IPS-18c (cell line): ENCODE data around the gene NOTO.
A peak's percentile ranks its signal among the peaks of the same experiment; 100 is the strongest.
"Not testable (repeated sequence)": the region's sequence is repeated elsewhere in the genome, so short reads cannot be mapped to it uniquely, and the experiment has no call there.

ENCODE experiments used
- H3K4me3 ChIP-seq: 2 replicates; pipeline ENCODE4 v1.7.0; 2013; ENCODE audit warnings: low read depth, mild to moderate bottlenecking, low read length, moderate library complexity; ENCODE audit not compliant: insufficient read depth
- H3K9me3 ChIP-seq: one replicate; pipeline ENCODE4 v1.6.1; 2013; ENCODE audit warnings: mild to moderate bottlenecking, low read length, moderate library complexity; ENCODE audit not compliant: control insufficient read depth, insufficient read depth

Gene NOTO, protein sequence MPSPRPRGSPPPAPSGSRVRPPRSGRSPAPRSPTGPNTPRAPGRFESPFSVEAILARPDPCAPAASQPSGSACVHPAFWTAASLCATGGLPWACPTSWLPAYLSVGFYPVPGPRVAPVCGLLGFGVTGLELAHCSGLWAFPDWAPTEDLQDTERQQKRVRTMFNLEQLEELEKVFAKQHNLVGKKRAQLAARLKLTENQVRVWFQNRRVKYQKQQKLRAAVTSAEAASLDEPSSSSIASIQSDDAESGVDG

DNA sequence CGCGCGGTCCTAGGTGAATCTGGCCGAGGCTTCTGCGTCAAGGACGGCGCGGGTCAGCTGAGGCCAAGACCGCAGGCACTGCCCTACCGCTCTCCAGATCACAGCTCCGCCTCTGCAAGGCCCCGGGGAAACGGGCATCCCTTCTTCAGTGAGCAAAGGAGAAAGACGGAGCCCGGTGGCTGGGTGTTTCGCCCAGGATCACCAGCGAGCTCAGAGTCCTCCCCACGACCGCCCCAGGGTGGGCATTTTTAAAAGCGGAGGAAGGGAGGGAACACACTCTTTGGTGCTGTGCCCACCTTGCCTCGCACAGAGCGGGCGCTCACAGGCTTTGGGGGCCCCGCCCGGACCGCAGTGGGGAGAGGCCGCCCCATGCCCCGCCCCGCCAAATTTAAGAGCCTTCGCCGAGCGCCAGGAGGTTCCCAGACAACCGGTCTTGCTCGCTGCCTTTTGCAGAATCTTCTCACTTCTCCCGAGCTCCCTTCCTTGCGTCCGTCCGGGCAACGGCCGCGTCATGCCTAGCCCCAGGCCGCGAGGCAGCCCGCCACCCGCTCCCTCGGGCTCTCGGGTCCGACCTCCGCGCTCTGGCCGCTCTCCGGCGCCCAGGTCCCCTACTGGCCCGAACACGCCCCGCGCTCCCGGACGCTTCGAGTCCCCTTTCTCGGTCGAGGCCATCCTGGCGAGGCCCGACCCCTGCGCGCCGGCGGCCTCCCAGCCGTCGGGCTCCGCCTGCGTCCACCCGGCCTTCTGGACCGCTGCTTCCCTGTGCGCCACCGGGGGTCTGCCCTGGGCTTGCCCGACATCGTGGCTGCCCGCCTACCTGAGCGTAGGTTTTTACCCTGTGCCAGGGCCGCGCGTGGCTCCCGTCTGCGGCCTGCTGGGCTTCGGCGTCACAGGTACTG, at the start of gene NOTO:
TSS of gene NOTO (plus strand) at position 419 of the 899 bp plus-strand sequence. CDS start at position 512, 93 bp downstream.
- H3K9me3 ChIP-seq, result peaks cover 3% of the 10 kb centered on the region
- H3K4me3 ChIP-seq, result peak within 1 kb of the TSS; percentile 45

DNA sequence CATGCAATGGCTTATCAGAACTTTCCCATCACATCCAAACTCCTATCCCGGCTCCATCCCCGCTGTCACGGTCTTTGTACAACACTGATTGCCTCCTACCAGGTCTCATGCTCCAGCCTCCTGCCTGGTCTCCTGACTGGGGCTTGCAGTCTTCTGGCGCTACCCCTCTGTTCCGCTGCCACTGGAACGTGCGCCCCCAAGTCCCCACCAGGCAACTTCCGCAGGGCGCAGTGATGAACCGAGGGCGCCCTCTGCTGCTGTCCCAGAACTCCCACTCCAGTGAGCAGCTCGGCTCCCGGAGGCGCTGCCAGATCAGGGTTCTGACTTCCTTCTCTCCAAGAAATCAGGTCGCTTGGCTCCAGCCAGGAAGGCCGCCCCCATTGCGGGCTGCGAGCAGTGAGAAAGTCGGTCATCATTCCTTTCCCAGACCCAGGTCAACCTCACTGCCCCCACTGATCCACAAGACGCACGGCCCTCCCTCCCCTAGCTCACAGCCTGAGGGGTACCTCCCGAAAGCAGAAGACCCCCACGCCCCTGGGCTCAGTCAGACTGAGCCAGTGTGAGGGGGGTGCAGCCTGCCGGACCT, 45.7 kb upstream of the NOTO start:
- no peaks in the 10 kb centered on the region for H3K9me3 ChIP-seq
- H3K4me3 ChIP-seq, result peak overlapping the region; percentile 42; the same call in 1 of the 2 replicates

GRCh38 chr2:73162856-73163391, 39.5 kb upstream of the NOTO start:
- Histone ChIP-seq H3K9me3 (no peaks in the 10 kb centered on the region), H3K4me3 (no peak overlapping the region)

- no peak overlapping the region for H3K4me3 ChIP-seq
- H3K9me3 ChIP-seq, result no peaks in the 10 kb centered on the region
Measured at GRCh38 chr2:73163483-73164367, 38.6 kb upstream of the NOTO start.

DNA sequence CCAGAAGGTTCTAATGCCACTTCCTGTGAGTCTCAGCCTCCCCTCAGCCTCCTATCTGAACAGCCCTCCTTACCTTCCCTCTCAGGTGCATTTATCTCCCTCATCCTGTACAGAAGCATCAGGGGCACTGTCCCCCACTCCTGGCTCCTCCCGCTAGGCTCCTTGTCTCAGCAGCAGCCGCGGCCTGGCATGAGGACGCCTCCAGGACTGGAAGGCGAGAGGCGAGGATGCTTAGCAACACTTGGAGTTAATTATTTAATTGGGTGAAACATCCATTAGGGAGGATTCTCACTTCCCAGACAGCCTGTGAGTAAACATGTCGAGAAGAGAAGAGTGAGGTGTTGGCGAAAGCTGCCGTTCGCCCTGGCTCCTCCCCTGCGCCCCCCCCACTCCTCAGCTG, 36.4 kb upstream of the NOTO start:
- not testable (repeated sequence) for H3K4me3 ChIP-seq, H3K9me3 ChIP-seq

GRCh38 chr2:73166813-73167212, 35.6 kb upstream of the NOTO start:
- H3K9me3 ChIP-seq, H3K4me3 ChIP-seq: not testable (repeated sequence)

DNA sequence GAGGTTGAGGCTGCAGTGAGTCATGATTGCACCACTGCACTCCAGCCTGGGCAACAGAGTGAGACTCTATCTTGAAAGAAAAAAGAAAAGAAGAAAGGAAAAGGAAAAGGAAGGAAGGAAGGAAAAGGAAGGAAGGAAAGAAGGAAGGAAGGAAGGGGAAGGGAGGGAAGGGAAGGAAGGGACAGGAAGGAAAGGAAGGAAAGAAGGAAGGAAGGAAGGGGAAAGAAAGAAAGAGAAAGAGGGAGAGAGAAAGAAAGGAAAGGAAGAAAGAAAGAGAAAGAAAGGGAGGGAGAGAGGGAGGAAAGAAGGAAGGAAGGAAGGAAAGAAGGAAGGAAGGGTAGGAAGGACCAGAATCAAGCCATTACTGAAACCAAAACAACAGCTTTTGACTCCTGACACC, 34.0 kb upstream of the NOTO start:
- H3K9me3 ChIP-seq, result not testable (repeated sequence)

DNA sequence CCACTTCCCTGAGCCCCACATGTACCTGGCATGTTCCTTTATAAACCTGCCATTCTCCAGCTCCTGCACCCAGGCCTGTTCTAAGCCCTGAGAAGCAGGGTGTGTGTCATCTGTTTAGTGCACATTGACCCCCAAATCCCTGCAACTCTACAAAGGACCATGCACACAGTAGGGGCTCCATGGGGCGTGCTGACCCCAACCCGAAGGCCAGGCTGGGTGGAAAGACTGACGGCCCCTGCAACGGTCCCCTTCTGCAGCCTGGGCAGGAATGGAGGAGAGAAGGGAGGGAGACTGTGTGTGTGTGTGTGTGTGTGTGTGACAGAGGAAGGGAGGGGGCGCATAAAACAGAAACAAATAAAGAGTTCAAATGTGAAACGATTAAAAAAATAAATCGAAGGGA, 32.0 kb upstream of the NOTO start:
- H3K9me3 ChIP-seq, H3K4me3 ChIP-seq: not testable (repeated sequence)

More for the DNA sequence above, 34.0 kb upstream of the NOTO start:
- H3K4me3 ChIP-seq, result not testable (repeated sequence)

GRCh38 chr2:73172963-73173362, 29.4 kb upstream of the NOTO start:
- Histone ChIP-seq H3K9me3 (peaks cover 2% of the 10 kb centered on the region), H3K4me3 (no peak overlapping the region)

- Histone ChIP-seq H3K4me3 (no peak overlapping the region), H3K9me3 (peaks cover 2% of the 10 kb centered on the region)
Measured at GRCh38 chr2:73173781-73174180, 28.6 kb upstream of the NOTO start.

DNA sequence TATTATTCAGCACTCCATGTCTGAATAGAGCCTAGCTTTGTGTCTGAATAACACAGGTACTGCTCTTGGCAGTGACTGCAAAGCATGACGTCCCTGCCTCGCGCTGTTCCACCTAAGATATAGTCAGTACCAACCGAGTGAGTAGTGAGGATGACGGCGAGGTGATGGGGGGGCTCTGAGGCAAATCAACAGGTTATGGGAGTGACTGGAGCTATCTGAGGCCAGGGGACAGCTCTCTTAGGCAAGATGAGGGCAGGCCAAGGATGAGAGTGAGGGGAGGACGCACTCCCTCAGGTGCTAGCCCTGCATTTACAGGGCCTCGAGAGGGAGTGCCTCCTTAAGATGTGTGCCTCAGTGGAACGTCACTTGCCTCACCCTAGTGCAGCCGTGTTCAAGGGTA, 28.1 kb upstream of the NOTO start:
- Histone ChIP-seq H3K4me3 (no peak overlapping the region), H3K9me3 (peaks cover 2% of the 10 kb centered on the region)

GRCh38 chr2:73174941-73175662, 27.3 kb upstream of the NOTO start:
- Histone ChIP-seq H3K9me3 (peaks cover 2% of the 10 kb centered on the region), H3K4me3 (peak overlapping the region; percentile 65)

GRCh38 chr2:73175663-73176204, 26.6 kb upstream of the NOTO start:
- H3K4me3 ChIP-seq, result peak overlapping the region; percentile 65

DNA sequence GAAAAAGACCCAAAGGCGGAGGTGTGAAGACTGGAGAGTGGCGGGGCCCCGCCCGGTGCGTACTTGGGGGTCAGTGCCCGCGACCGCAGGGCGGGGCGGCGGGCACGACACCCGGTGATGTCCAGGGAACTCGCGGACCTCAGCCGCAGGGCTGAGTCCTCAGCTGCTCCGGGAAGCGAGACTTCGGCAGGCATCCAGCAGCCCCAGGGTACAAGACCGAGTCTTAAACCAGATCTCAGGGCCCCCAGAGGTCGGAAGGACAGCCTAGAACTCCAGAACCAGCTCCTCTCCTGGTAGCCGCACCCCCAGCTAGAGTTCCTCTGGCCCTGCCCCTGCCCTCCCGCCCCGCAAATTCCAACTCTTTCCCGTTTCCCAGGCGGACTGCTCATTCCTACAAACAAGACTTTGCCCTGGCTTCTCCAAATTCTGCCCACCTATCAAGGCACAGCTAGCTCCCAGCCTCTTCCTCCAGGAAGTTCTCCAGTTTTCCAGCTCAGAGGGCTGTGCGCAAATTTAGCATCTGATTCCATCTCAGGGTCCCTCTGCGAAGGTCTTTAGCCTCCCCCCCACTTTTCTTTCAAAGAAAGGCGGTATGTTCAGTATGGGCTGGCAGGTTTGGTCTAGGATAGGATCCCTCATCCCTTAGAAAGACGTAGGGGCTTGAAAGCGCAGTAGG, 26.0 kb upstream of the NOTO start:
- Histone ChIP-seq H3K4me3 (peak overlapping the region; percentile 65), H3K9me3 (peaks cover 2% of the 10 kb centered on the region)

More at GRCh38 chr2:73175663-73176204, 26.6 kb upstream of the NOTO start:
- H3K9me3 ChIP-seq, result peaks cover 2% of the 10 kb centered on the region

- peaks cover 2% of the 10 kb centered on the region for H3K9me3 ChIP-seq
- H3K4me3 ChIP-seq, result peak overlapping the region; percentile 65
Measured at GRCh38 chr2:73176881-73177644, 25.3 kb upstream of the NOTO start.
